ENCODE data around the gene NELFA. TPM values are rescaled to one million over a fixed set of nuclear protein-coding genes. Genes with fewer than 3 reads are reported as not detected.
"Not testable (repeated sequence)": the region's sequence is repeated elsewhere in the genome, so short reads cannot be mapped to it uniquely, and the experiment has no call there.

Gene NELFA
- total RNA-seq, 4 donors from 2014 or later = 29.3 to 45.3 (median 35.7) TPM

- H3K4me3 ChIP-seq (ENCODE audit: low read depth, poor library complexity, severe bottlenecking) = peak overlapping the region; percentile 68
- no peak for DNase-seq (ENCODE audit: low spot score in 2 of 2)
- intact Hi-C loops (cut with DNase I; ENCODE audit: low total_unique reads) = no loop called here
- TF ChIP-seq, protein P1, sequence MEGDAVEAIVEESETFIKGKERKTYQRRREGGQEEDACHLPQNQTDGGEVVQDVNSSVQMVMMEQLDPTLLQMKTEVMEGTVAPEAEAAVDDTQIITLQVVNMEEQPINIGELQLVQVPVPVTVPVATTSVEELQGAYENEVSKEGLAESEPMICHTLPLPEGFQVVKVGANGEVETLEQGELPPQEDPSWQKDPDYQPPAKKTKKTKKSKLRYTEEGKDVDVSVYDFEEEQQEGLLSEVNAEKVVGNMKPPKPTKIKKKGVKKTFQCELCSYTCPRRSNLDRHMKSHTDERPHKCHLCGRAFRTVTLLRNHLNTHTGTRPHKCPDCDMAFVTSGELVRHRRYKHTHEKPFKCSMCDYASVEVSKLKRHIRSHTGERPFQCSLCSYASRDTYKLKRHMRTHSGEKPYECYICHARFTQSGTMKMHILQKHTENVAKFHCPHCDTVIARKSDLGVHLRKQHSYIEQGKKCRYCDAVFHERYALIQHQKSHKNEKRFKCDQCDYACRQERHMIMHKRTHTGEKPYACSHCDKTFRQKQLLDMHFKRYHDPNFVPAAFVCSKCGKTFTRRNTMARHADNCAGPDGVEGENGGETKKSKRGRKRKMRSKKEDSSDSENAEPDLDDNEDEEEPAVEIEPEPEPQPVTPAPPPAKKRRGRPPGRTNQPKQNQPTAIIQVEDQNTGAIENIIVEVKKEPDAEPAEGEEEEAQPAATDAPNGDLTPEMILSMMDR (IDR thresholded peaks at IDR 0.05) = no peak
- TF ChIP-seq POLR2A (IDR thresholded peaks at IDR 0.05) = no peak
- WGBS, 2 donors = 1% methylated on average over 27 of the region's 27 CpGs
These were observed 178 bp downstream of the NELFA start for GRCh38 chr4:2008671-2008920.

DNA sequence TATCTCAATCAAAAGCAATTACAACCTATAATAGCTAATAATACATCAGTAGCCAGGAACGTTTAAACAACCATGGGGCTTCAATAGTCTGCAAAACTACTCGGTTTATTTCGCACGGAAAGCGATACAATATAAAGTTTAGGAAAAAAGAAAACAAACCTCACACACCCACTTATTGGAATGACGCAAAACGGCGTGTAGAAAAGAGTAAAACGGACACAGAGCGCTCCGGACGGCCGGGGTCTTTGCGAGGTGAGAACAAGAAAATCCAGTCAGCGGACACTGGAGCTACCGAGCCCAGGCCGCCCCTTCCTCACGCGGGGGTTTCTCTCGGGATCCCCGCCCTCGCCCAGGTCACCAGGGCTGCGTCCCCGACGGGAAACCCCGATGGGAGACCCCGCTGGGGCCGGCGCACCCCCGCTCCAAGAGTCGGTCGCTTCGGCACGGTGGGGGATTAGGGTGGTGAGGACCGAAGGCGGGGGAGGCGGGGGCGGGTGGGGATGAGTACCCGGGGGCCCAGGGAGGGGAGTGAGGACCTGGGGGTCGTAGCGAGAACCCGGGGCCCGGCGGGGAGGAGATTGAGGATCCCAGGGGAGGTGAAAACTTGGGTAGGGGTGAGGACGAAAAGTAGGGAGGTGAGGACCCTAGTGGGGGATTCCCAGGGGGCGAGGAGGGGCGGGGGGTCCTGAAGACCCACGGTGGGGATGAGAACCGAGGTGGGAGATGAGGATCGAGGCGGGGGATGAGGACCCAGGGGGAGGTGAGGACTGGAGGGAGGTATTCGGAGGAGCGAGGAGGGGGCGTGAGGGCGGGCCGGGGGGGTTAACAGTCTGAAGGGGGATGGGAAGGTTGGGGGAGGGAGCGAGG lies 737 bp downstream of the NELFA start:
- no peak for TF ChIP-seq POLR2A (IDR thresholded peaks at IDR 0.05)
- TF ChIP-seq, protein P1 (IDR thresholded peaks at IDR 0.05) = no peak
- DNase-seq (ENCODE audit: low spot score in 2 of 2) = no peak
- WGBS, 2 donors = 1% methylated on average over 54 to 56 of the region's 57 CpGs
- intact Hi-C loops (cut with DNase I; ENCODE audit: low total_unique reads) = no loop called here
- H3K4me3 ChIP-seq (ENCODE audit: low read depth, poor library complexity, severe bottlenecking) = peak overlapping the region; percentile 68

DNA sequence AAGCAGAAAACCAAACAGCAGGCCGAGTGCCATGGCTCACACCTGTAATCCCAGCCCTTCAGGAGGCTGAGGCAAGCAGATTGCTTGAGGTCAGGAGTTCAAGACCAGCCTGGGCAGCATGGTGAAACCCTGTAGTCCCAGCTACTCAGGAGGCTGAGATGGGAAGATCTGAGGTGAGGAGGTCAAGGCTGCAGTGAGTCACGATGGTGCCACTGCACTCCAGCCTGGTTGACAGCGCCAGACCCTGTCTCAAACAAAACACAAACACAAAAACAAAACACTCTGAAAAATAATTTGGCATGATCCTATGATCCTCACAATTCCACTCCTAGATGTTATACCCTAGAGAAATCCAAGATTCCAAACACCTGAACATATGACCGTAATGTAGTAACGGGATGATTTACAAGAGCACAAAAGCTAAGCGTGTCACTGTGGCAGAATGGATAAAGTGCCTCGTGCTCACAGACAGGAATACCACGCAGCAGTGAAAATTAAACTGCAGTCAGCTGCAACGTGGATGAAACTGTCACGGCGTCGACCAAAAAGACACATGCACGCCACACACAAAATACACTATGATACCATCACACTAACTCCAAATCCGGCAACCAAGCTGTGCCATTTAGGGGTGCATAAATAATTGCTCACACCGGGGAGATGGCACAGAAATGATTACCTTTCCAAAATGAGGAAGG lies 1.7 kb downstream of the NELFA start:
- H3K4me3 ChIP-seq (ENCODE audit: low read depth, poor library complexity, severe bottlenecking) = no peak overlapping the region
- no peak for DNase-seq (ENCODE audit: low spot score in 2 of 2)
- intact Hi-C loops (cut with DNase I; ENCODE audit: low total_unique reads) = no loop called here
- 84 to 87% methylated on average over 15 of the region's 15 CpGs for WGBS, 2 donors
- TF ChIP-seq, protein P1 (IDR thresholded peaks at IDR 0.05) = no peak
- no peak for TF ChIP-seq POLR2A (IDR thresholded peaks at IDR 0.05)

DNA sequence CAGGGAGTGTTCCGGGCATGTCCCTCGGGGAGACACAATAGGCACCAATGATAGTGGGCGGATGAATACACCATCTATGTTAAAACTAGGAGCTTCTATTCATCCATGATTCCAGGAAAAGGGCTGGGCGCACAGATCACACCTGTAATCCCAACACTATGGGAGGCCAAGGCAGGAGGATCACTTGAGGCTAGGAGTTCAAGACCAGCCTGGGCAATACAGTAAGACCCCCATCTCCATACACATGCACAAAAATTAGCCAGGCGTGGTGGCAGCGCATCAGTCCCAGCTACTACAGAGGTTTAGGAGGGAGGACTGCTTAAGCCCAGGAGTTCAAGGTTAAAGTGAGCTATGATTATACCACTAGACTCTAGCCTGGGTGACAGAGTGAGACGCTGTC lies 2.4 kb downstream of the NELFA start:
- intact Hi-C loops (cut with DNase I; ENCODE audit: low total_unique reads) = no loop called here
- WGBS, 2 donors = 90 to 94% methylated on average over 7 of the region's 7 CpGs
- no peak overlapping the region for H3K4me3 ChIP-seq (ENCODE audit: low read depth, poor library complexity, severe bottlenecking)
- DNase-seq (ENCODE audit: low spot score in 2 of 2) = no peak
- no peak for TF ChIP-seq POLR2A (IDR thresholded peaks at IDR 0.05)
- TF ChIP-seq, protein P1 (IDR thresholded peaks at IDR 0.05) = no peak

GRCh38 chr4:2003361-2003760 lies 5.4 kb downstream of the NELFA start:
- DNase-seq (ENCODE audit: low spot score in 2 of 2); intact Hi-C loops (cut with DNase I; ENCODE audit: low total_unique reads); H3K4me3 ChIP-seq (ENCODE audit: low read depth, poor library complexity, severe bottlenecking): not testable (repeated sequence)
- WGBS, 2 donors = 98% methylated on average over 2 of the region's 2 CpGs

GRCh38 chr4:1999308-1999707 lies 9.5 kb downstream of the NELFA start:
- DNase-seq (ENCODE audit: low spot score in 2 of 2); H3K4me3 ChIP-seq (ENCODE audit: low read depth, poor library complexity, severe bottlenecking); intact Hi-C loops (cut with DNase I; ENCODE audit: low total_unique reads): not testable (repeated sequence)
- 94 to 97% methylated on average over 4 of the region's 4 CpGs for WGBS, 2 donors

Data from lower leg skin (tissue), 4 donors.